GM23338 (cell line): ENCODE results near the gene ARL1. TPM values are rescaled to one million over a fixed set of nuclear protein-coding genes. Genes with fewer than 3 reads are reported as not detected.

Experiments
- ATAC-seq: fragments of 200-7000 bp; cut with Tn5 transposase; 3 replicates; pipeline ENCODE4 v1.9.1; 2020
- DNase-seq: peaks from one replicate; pipeline ENCODE4 v3.0.0-alpha.2; 2015; ENCODE audit warnings: low spot score
- H2AFZ ChIP-seq: fragments of 200-600 bp; sonication (generic); 2 replicates; pipeline ENCODE4 v1.8.0; 2016; ENCODE audit warnings: antibody characterized with exemption, mild to moderate bottlenecking, moderate library complexity
- H3F3A ChIP-seq: fragments of 200-600 bp; sonication (generic); replicated peaks from 2 replicates; pipeline ENCODE4 v1.8.0; 2017; ENCODE audit warnings: antibody characterized with exemption, mixed run types, low read depth
- H3K27ac ChIP-seq: fragments of 200-600 bp; sonication (generic); 2 replicates; pipeline ENCODE4 v1.6.1; 2016; ENCODE audit warnings: low read depth
- H3K27me3 ChIP-seq: fragments of 200-600 bp; sonication (generic); 2 replicates; pipeline ENCODE4 v1.8.0; 2016; ENCODE audit warnings: mild to moderate bottlenecking, mixed run types, moderate library complexity; ENCODE audit not compliant: insufficient read depth
- H3K36me3 ChIP-seq: fragments of 200-600 bp; sonication (generic); 2 replicates; pipeline ENCODE4 v1.8.0; 2016; ENCODE audit warnings: mild to moderate bottlenecking; ENCODE audit not compliant: insufficient read depth
- H3K4me1 ChIP-seq: fragments of 200-600 bp; sonication (generic); 2 replicates; pipeline ENCODE4 v1.8.0; 2016; ENCODE audit warnings: mild to moderate bottlenecking, moderate library complexity; ENCODE audit not compliant: insufficient read depth
- H3K4me2 ChIP-seq: fragments of 200-600 bp; sonication (generic); 2 replicates; pipeline ENCODE4 v1.7.1; 2017; ENCODE audit warnings: mixed run types
- H3K4me3 ChIP-seq: fragments of 200-600 bp; sonication (generic); 2 replicates; pipeline ENCODE4 v1.6.1; 2016; ENCODE audit warnings: mixed run types
- H3K79me2 ChIP-seq: fragments of 200-600 bp; sonication (generic); replicated peaks from 2 replicates; pipeline ENCODE4 v1.8.0; 2017; ENCODE audit warnings: mild to moderate bottlenecking; ENCODE audit not compliant: insufficient read depth
- H3K9me2 ChIP-seq: fragments of 200-600 bp; sonication (generic); 2 replicates; pipeline ENCODE4 v1.8.0; 2017; ENCODE audit not compliant: insufficient read depth
- H4K20me1 ChIP-seq: fragments of 200-600 bp; sonication (generic); replicated peaks from 2 replicates; pipeline ENCODE4 v1.8.0; 2017; ENCODE audit warnings: mild to moderate bottlenecking; ENCODE audit not compliant: insufficient read depth
- H3K27ac Mint-ChIP-seq: 2 replicates; pipeline ENCODE4 v1.8.0; 2020; ENCODE audit warnings: inconsistent platforms, mild to moderate bottlenecking, moderate library complexity, mixed read lengths
- H3K27me3 Mint-ChIP-seq: 3 replicates; pipeline ENCODE4 v1.8.0; 2022; ENCODE audit warnings: low read depth, mild to moderate bottlenecking, moderate library complexity, mixed read lengths, inconsistent platforms; ENCODE audit not compliant: insufficient read depth, poor library complexity
- H3K36me3 Mint-ChIP-seq: 3 replicates; pipeline ENCODE4 v1.8.0; 2021; ENCODE audit warnings: low read depth, mild to moderate bottlenecking, inconsistent platforms, moderate library complexity, mixed read lengths
- H3K4me1 Mint-ChIP-seq: 3 replicates; pipeline ENCODE4 v1.8.0; 2020; ENCODE audit warnings: mild to moderate bottlenecking, inconsistent platforms, mixed read lengths
- H3K4me3 Mint-ChIP-seq: 3 replicates; pipeline ENCODE4 v1.8.0; 2021; ENCODE audit warnings: moderate library complexity, mild to moderate bottlenecking, inconsistent platforms, mixed read lengths
- H3K9me3 Mint-ChIP-seq: 3 replicates; pipeline ENCODE4 v1.8.0; 2020; ENCODE audit warnings: moderate library complexity, mild to moderate bottlenecking, inconsistent platforms, mixed read lengths
- CREB1 ChIP-seq: fragments of 250-450 bp; sonication (Bioruptor Pico); IDR thresholded peaks from 2 replicates; pipeline ENCODE4 v1.5.0; 2020; ENCODE audit warnings: low read depth, mild to moderate bottlenecking, moderate library complexity
- EZH2 ChIP-seq: fragments of 200-600 bp; sonication (generic); IDR thresholded peaks from one replicate; pipeline ENCODE4 v1.8.0; 2017; ENCODE audit warnings: antibody characterized with exemption, mild to moderate bottlenecking, low read depth; ENCODE audit not compliant: unreplicated experiment
- JUNB ChIP-seq: IDR thresholded peaks from one replicate; pipeline ENCODE4 v1.6.1; 2016; ENCODE audit warnings: antibody characterized with exemption; ENCODE audit not compliant: unreplicated experiment
- POLR2AphosphoS5 ChIP-seq: IDR thresholded peaks from 2 replicates; pipeline ENCODE4 v1.6.1; 2016; ENCODE audit warnings: antibody characterized with exemption, low read depth
- STAT1 ChIP-seq: IDR thresholded peaks from one replicate; pipeline ENCODE4 v1.6.1; 2016; ENCODE audit warnings: antibody characterized with exemption; ENCODE audit not compliant: unreplicated experiment
- ZNF114 ChIP-seq: fragments of 250-450 bp; sonication (Bioruptor Pico); IDR thresholded peaks from 2 replicates; pipeline ENCODE4 v1.5.0; 2020; ENCODE audit warnings: mild to moderate bottlenecking, moderate library complexity
- long read RNA-seq: library from polyadenylated mRNA; unstranded; transcript quantifications from one replicate; pipeline ENCODE4 v2.0.0, GENCODE V29; 2020; ENCODE audit not compliant: unreplicated experiment
- polyA plus RNA-seq: library from polyadenylated mRNA; unstranded; fragments of >200 nt; fragmentation: Nextera tagmentation; extraction: Ambion mirVana; gene quantifications from 2 replicates; pipeline ENCODE4 v1.2.1, GENCODE V29; 2016
- total RNA-seq: library from RNA; depleted of rRNA; stranded (reverse); fragments of >200 nt; shearing (Covaris generic); gene quantifications from 2 replicates; pipeline ENCODE4 v1.2.3, GENCODE V29; 2014; rRNA removed
- TF ChIP-seq, protein P1 (sequence below): fragments of 250-450 bp; sonication (Bioruptor Pico); IDR thresholded peaks from 2 replicates; pipeline ENCODE4 v1.5.0; 2020; ENCODE audit warnings: mild to moderate bottlenecking, moderate library complexity
- TF ChIP-seq, protein P2 (sequence below): IDR thresholded peaks from one replicate; pipeline ENCODE4 v1.6.1; 2018; ENCODE audit warnings: antibody characterized with exemption; ENCODE audit not compliant: unreplicated experiment

The ARL1 gene
- total RNA-seq: 38.8 and 50.0 TPM in 2 replicates
- polyA plus RNA-seq: 54.7 and 55.9 TPM in 2 replicates
- long read RNA-seq, transcript ARL1-201 (6 exons, 3,241 nt): major isoform, 45 of 52 reads
- long read RNA-seq, partial matches to known transcripts: 0 of 52 reads
- long read RNA-seq, other reads (novel, unspliced or antisense): 7 of 52 reads

DNA sequence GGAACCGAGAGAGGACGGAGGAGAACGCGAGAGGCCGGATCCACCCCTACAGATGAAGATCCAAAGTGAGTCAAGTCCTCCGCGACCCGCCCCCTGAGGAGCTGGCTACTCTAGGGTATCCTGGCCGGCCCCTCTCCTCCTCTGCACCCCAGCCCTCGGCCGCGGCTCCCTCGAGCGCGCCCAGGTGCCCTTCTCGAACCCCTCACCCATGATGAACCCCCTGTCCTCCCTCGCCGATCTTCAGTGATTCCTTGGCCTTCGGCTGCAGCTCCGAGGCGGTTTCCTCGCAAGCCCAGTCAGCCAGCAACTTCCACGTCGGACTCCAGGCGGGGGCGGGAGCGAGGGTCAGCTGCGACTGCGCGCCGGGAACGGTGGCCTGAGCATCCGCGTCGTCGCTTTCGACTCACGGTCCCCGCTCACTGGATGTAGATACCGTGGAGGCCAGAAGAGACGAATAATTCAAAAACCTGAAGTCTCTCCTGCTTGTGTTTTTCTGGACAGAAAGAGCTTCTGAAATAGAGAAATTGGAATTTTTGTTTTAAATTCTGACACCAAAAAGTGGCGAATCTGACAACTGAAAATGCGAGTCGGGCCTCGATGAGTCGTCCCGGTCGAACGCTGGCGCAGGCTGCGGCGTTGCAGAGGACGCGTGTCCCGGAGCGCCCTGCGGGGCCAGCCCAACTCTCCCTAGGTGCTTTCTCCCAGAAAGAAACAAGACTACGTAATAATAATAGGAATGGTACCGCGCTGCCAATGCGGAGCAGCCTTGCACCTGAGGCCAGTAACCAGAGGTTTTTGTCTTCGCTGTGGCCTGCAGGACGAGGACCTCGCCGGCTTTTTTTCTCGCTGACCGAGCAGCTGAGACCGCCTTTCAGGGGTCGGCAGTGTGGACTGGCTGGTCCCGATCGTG, at the start of gene ARL1:
ARL1 (minus strand) TSS at position 337 of the 910 bp plus-strand sequence; CDS start at position 210, 127 bp downstream.
- H3K4me3 Mint-ChIP-seq: peak within 1 kb of the TSS; percentile 96
- TF ChIP-seq EZH2 (no peak), CREB1 (CRISPR knock-in tag) (peak; percentile 85), POLR2AphosphoS5 (peak; percentile 86)
- peaks cover 6% of the 10 kb centered on the region; the same call in 1 of the 3 replicates for H3K4me1 Mint-ChIP-seq
- H4K20me1 ChIP-seq: peaks cover 18% of the 10 kb centered on the region
- peaks cover 6% of the 10 kb centered on the region for H3K27me3 Mint-ChIP-seq
- H3F3A ChIP-seq: no peaks in the 10 kb centered on the region
- no peaks in the 10 kb centered on the region for H3K27me3 ChIP-seq
- ATAC-seq (peak; percentile 87), DNase-seq (peak; percentile 85)
- peak within 1 kb of the TSS; percentile 96 for H3K27ac Mint-ChIP-seq
- peaks cover 47% of the 10 kb centered on the region for H3K79me2 ChIP-seq
- H3K4me1 ChIP-seq: peaks cover 6% of the 10 kb centered on the region; the same call in 1 of the 2 replicates
- H2AFZ ChIP-seq: peak within 1 kb of the TSS; percentile 94
- no peaks in the 10 kb centered on the region; the same call in 2 of the 3 replicates for H3K9me3 Mint-ChIP-seq
- H3K4me3 ChIP-seq: peak within 1 kb of the TSS; percentile 97
- H3K36me3 ChIP-seq: no peaks in the 10 kb centered on the region
- no peaks in the 10 kb centered on the region for H3K9me2 ChIP-seq
- no peaks in the 10 kb centered on the region; the same call in 2 of the 3 replicates for H3K36me3 Mint-ChIP-seq
- peak within 1 kb of the TSS; percentile 91 for H3K4me2 ChIP-seq
- peak within 1 kb of the TSS; percentile 88 for H3K27ac ChIP-seq

DNA sequence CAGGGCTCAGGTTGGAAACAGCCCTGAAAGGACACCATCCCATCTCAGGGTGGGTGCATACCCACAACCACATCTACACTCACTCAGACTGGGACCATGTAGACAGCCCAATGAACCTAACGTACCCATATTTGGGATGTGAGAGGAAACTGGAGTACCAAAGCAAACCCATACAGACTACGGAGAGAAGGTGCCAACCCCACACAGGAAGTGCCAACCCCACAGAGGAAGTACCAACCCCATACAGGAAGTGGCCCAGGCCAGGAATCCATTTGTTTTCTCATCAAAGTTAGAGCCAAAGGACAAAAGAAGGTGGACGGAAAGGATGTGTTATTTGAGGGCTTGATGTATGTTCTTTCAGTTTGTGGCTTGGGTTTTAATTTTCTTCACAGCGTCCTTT, 48.1 kb upstream of the ARL1 start:
- Histone ChIP-seq H3K27me3 (no peaks in the 10 kb centered on the region), H3K4me2 (no peak overlapping the region), H3K36me3 (no peaks in the 10 kb centered on the region), H2AFZ (no peak overlapping the region), H4K20me1 (no peaks in the 10 kb centered on the region), H3K4me3 (no peak overlapping the region), H3K9me2 (peaks cover under 1% of the 10 kb centered on the region; the same call in 1 of the 2 replicates), H3K27ac (no peak overlapping the region), H3K79me2 (no peaks in the 10 kb centered on the region), H3K4me1 (no peaks in the 10 kb centered on the region), H3F3A (no peaks in the 10 kb centered on the region)
- Mint-ChIP-seq H3K4me1 (peaks cover 3% of the 10 kb centered on the region; the same call in 1 of the 3 replicates), H3K27me3 (no peaks in the 10 kb centered on the region), H3K4me3 (no peak overlapping the region), H3K27ac (no peak overlapping the region), H3K9me3 (peaks cover 8% of the 10 kb centered on the region), H3K36me3 (peaks cover 7% of the 10 kb centered on the region; the same call in 1 of the 3 replicates)
- no peak for DNase-seq
- ATAC-seq: no peak
- no peak for TF ChIP-seq STAT1
- TF ChIP-seq, protein P1, sequence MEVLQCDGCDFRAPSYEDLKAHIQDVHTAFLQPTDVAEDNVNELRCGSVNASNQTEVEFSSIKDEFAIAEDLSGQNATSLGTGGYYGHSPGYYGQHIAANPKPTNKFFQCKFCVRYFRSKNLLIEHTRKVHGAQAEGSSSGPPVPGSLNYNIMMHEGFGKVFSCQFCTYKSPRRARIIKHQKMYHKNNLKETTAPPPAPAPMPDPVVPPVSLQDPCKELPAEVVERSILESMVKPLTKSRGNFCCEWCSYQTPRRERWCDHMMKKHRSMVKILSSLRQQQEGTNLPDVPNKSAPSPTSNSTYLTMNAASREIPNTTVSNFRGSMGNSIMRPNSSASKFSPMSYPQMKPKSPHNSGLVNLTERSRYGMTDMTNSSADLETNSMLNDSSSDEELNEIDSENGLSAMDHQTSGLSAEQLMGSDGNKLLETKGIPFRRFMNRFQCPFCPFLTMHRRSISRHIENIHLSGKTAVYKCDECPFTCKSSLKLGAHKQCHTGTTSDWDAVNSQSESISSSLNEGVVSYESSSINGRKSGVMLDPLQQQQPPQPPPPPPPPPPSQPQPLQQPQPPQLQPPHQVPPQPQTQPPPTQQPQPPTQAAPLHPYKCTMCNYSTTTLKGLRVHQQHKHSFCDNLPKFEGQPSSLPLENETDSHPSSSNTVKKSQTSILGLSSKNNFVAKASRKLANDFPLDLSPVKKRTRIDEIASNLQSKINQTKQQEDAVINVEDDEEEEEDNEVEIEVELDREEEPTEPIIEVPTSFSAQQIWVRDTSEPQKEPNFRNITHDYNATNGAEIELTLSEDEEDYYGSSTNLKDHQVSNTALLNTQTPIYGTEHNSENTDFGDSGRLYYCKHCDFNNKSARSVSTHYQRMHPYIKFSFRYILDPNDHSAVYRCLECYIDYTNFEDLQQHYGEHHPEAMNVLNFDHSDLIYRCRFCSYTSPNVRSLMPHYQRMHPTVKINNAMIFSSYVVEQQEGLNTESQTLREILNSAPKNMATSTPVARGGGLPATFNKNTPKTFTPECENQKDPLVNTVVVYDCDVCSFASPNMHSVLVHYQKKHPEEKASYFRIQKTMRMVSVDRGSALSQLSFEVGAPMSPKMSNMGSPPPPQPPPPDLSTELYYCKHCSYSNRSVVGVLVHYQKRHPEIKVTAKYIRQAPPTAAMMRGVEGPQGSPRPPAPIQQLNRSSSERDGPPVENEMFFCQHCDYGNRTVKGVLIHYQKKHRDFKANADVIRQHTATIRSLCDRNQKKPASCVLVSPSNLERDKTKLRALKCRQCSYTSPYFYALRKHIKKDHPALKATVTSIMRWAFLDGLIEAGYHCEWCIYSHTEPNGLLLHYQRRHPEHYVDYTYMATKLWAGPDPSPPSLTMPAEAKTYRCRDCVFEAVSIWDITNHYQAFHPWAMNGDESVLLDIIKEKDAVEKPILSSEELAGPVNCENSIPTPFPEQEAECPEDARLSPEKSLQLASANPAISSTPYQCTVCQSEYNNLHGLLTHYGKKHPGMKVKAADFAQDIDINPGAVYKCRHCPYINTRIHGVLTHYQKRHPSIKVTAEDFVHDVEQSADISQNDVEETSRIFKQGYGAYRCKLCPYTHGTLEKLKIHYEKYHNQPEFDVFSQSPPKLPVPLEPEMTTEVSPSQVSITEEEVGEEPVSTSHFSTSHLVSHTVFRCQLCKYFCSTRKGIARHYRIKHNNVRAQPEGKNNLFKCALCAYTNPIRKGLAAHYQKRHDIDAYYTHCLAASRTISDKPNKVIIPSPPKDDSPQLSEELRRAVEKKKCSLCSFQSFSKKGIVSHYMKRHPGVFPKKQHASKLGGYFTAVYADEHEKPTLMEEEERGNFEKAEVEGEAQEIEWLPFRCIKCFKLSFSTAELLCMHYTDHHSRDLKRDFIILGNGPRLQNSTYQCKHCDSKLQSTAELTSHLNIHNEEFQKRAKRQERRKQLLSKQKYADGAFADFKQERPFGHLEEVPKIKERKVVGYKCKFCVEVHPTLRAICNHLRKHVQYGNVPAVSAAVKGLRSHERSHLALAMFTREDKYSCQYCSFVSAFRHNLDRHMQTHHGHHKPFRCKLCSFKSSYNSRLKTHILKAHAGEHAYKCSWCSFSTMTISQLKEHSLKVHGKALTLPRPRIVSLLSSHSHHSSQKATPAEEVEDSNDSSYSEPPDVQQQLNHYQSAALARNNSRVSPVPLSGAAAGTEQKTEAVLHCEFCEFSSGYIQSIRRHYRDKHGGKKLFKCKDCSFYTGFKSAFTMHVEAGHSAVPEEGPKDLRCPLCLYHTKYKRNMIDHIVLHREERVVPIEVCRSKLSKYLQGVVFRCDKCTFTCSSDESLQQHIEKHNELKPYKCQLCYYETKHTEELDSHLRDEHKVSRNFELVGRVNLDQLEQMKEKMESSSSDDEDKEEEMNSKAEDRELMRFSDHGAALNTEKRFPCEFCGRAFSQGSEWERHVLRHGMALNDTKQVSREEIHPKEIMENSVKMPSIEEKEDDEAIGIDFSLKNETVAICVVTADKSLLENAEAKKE (CRISPR knock-in tag): no peak
- no peak for TF ChIP-seq ZNF114 (CRISPR knock-in tag)
- TF ChIP-seq, protein P2, sequence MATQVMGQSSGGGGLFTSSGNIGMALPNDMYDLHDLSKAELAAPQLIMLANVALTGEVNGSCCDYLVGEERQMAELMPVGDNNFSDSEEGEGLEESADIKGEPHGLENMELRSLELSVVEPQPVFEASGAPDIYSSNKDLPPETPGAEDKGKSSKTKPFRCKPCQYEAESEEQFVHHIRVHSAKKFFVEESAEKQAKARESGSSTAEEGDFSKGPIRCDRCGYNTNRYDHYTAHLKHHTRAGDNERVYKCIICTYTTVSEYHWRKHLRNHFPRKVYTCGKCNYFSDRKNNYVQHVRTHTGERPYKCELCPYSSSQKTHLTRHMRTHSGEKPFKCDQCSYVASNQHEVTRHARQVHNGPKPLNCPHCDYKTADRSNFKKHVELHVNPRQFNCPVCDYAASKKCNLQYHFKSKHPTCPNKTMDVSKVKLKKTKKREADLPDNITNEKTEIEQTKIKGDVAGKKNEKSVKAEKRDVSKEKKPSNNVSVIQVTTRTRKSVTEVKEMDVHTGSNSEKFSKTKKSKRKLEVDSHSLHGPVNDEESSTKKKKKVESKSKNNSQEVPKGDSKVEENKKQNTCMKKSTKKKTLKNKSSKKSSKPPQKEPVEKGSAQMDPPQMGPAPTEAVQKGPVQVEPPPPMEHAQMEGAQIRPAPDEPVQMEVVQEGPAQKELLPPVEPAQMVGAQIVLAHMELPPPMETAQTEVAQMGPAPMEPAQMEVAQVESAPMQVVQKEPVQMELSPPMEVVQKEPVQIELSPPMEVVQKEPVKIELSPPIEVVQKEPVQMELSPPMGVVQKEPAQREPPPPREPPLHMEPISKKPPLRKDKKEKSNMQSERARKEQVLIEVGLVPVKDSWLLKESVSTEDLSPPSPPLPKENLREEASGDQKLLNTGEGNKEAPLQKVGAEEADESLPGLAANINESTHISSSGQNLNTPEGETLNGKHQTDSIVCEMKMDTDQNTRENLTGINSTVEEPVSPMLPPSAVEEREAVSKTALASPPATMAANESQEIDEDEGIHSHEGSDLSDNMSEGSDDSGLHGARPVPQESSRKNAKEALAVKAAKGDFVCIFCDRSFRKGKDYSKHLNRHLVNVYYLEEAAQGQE: no peak
- TF ChIP-seq JUNB: no peak
